HepG2 (cell line): ENCODE results near the gene CDK3. TPM values are rescaled to one million over a fixed set of nuclear protein-coding genes. Genes with fewer than 3 reads are reported as not detected.

Source experiments
- ATAC-seq: fragments of 200-7000 bp; cut with Tn5 transposase; 3 replicates; pipeline ENCODE4 v1.9.1; 2020; ENCODE audit warnings: mild to moderate bottlenecking, moderate library complexity
- BruUV-seq: library from RNA; stranded (reverse); fragments of 400-500 nt; replicated peaks from 2 replicates; lab custom pipeline; 2021; lab: Mats Ljungman, UMichigan
- CTCF ChIA-PET: fragments of 300-600 bp; formaldehyde crosslinking; extraction: SDS; loops from one replicate; lab custom pipeline; 2021; ENCODE audit warnings: low total read pairs, inconsistent platforms, low intra/inter-chr PET ratio; lab: Yijun Ruan, JAX
- POLR2A ChIA-PET: fragments of 350-600 bp; sonication (Branson Sonifier 250); formaldehyde crosslinking; loops from one replicate; lab custom pipeline; 2020; ENCODE audit warnings: antibody characterized with exemption, inconsistent platforms; lab: Yijun Ruan, JAX
- DNase-seq: peaks from one replicate; pipeline ENCODE4 v3.0.0-alpha.2; 2015; ENCODE audit warnings: low spot score
- FAIRE-seq: peaks from 3 replicates; lab custom pipeline; 2011; peaks lifted over from hg19 to GRCh38; lab: Jason Lieb, UNC
- H2AFZ ChIP-seq: one replicate; pipeline ENCODE4 v1.6.1; 2011; ENCODE audit warnings: low read length, inconsistent platforms
- H3K27ac ChIP-seq: fragments of 300-600 bp; 3 replicates; pipeline ENCODE4 v1.8.0; 2011; ENCODE audit warnings: mixed run types, mild to moderate bottlenecking, mixed read lengths, low read length, inconsistent platforms; ENCODE audit not compliant: insufficient read depth; ENCODE audit errors: extremely low read length
- H3K27me3 ChIP-seq, 2 experiments: fragments of 200-600 bp in 1 of 2; 2 replicates in 1 of 2; 3 replicates in 1 of 2; pipeline versions ENCODE4 v1.6.0 to v1.8.0; 2011; ENCODE audit warnings: low read length in 2 of 2, mild to moderate bottlenecking in 2 of 2, moderate library complexity in 2 of 2, inconsistent platforms in 1 of 2; ENCODE audit not compliant: insufficient read depth in 2 of 2, control insufficient read depth in 1 of 2
- H3K36me3 ChIP-seq, 2 experiments: fragments of 200-600 bp in 1 of 2; replicated peaks in 1 of 2; 2 replicates in 1 of 2; 3 replicates in 1 of 2; pipeline versions ENCODE4 v1.5.1 to v1.8.0; 2011; ENCODE audit warnings: low read length in 2 of 2, inconsistent platforms in 1 of 2; ENCODE audit not compliant: insufficient read depth in 2 of 2, control insufficient read depth in 1 of 2
- H3K4me1 ChIP-seq: 2 replicates; pipeline ENCODE4 v1.5.1; 2012; ENCODE audit warnings: low read length, inconsistent platforms; ENCODE audit not compliant: insufficient read depth
- H3K4me2 ChIP-seq: 2 replicates; pipeline ENCODE4 v1.6.0; 2011; ENCODE audit warnings: low read depth, low read length, inconsistent platforms
- H3K4me3 ChIP-seq, 3 experiments: fragments of 200-600 bp in 1 of 3; sonication (generic), shearing (Covaris generic) in 1 of 3; replicated peaks in 1 of 3; 2 replicates each; pipeline ENCODE4 v1.5.1; 2011 to 2016; ENCODE audit warnings: low read length in 3 of 3, inconsistent platforms in 2 of 3, low read depth in 2 of 3, mild to moderate bottlenecking in 2 of 3, control low read depth in 1 of 3, mixed read lengths in 1 of 3; ENCODE audit not compliant: insufficient read depth in 1 of 3
- H3K79me2 ChIP-seq: one replicate; pipeline ENCODE4 v1.6.1; 2011; ENCODE audit warnings: low read length, inconsistent platforms; ENCODE audit not compliant: insufficient read depth
- H3K9ac ChIP-seq: 2 replicates; pipeline ENCODE4 v1.6.0; 2011; ENCODE audit warnings: mild to moderate bottlenecking, low read depth, low read length, inconsistent platforms; ENCODE audit not compliant: insufficient read depth
- H3K9me3 ChIP-seq: 2 replicates; pipeline ENCODE4 v1.5.1; 2012; ENCODE audit warnings: mild to moderate bottlenecking, low read length
- H4K20me1 ChIP-seq: 2 replicates; pipeline ENCODE4 v1.6.0; 2011; ENCODE audit warnings: inconsistent platforms, mild to moderate bottlenecking, low read length, moderate library complexity; ENCODE audit not compliant: insufficient read depth
- ETV5 ChIP-seq: IDR thresholded peaks from 2 replicates; pipeline ENCODE4 v1.6.1; 2018; ENCODE audit warnings: missing biosample characterization, missing genetic modification reagents, inconsistent platforms, borderline replicate concordance
- FOSL1 ChIP-seq: sonication (generic); formaldehyde crosslinking; IDR thresholded peaks from 2 replicates; pipeline ENCODE4 v1.9.0; 2021; ENCODE audit warnings: missing genetic modification reagents, borderline replicate concordance
- FOXA1 ChIP-seq, 2 experiments: fragments of 450-650 bp in 1 of 2; sonication (generic) in 1 of 2; formaldehyde crosslinking in 1 of 2; IDR thresholded peaks; 2 replicates each; pipeline versions ENCODE4 v1.4.0 to v1.6.1; 2016 to 2020; ENCODE audit warnings: missing genetic modification reagents in 1 of 2
- FOXP1 ChIP-seq, 2 experiments: fragments of 450-650 bp in 1 of 2; IDR thresholded peaks; 2 replicates each; pipeline ENCODE4 v1.6.1; 2017 to 2018; ENCODE audit warnings: antibody characterized with exemption in 1 of 2
- NFE2L2 ChIP-seq: fragments of 150-350 bp; IDR thresholded peaks from 2 replicates; pipeline ENCODE4 v1.6.1; 2014; ENCODE audit warnings: low read length
- NR3C1 ChIP-seq: sonication (generic); formaldehyde crosslinking; IDR thresholded peaks from 2 replicates; pipeline ENCODE4 v1.4.0; 2020; ENCODE audit warnings: missing genetic modification reagents
- SMAD1 ChIP-seq: sonication (generic); formaldehyde crosslinking; IDR thresholded peaks from 2 replicates; pipeline ENCODE4 v1.4.0; 2020; ENCODE audit warnings: missing genetic modification reagents, low read depth, mild to moderate bottlenecking, borderline replicate concordance
- TBL1XR1 ChIP-seq: fragments of 150-350 bp; IDR thresholded peaks from 2 replicates; pipeline ENCODE4 v1.6.1; 2014; ENCODE audit warnings: borderline replicate concordance, low read length; ENCODE audit not compliant: partially characterized antibody
- TCF12 ChIP-seq, 2 experiments: fragments of 450-650 bp in 1 of 2; sonication (generic) in 1 of 2; formaldehyde crosslinking in 1 of 2; IDR thresholded peaks; 2 replicates each; pipeline versions ENCODE4 v1.6.1 to v1.8.0; 2017 to 2022; ENCODE audit warnings: antibody characterized with exemption in 1 of 2, mild to moderate bottlenecking in 1 of 2, missing genetic modification reagents in 1 of 2, moderate library complexity in 1 of 2
- XRCC5 ChIP-seq: fragments of 200-400 bp; formaldehyde crosslinking; optimal IDR thresholded peaks from 2 replicates; pipeline ENCODE3; 2017; ENCODE audit warnings: mild to moderate bottlenecking, low read length
- ZFP90 ChIP-seq: sonication (generic); formaldehyde crosslinking; IDR thresholded peaks from 2 replicates; pipeline ENCODE4 v1.8.0; 2022; ENCODE audit warnings: missing genetic modification reagents, mild to moderate bottlenecking, inconsistent platforms, borderline replicate concordance
- ZKSCAN5 ChIP-seq: sonication (generic); formaldehyde crosslinking; IDR thresholded peaks from 2 replicates; pipeline ENCODE4 v1.5.1; 2020; ENCODE audit warnings: mild to moderate bottlenecking, missing genetic modification reagents
- ZNF230 ChIP-seq: sonication (generic); formaldehyde crosslinking; IDR thresholded peaks from 2 replicates; pipeline ENCODE4 v1.4.0; 2020; ENCODE audit warnings: mild to moderate bottlenecking, missing genetic modification reagents
- ZNF501 ChIP-seq: sonication (generic); formaldehyde crosslinking; IDR thresholded peaks from 2 replicates; pipeline ENCODE4 v1.5.1; 2020; ENCODE audit warnings: mild to moderate bottlenecking, moderate library complexity, missing genetic modification reagents
- WGBS: methylation state at CpG from one replicate; pipeline ENCODE4 v1.1.6; 2017; ENCODE audit warnings: low lambda C conversion rate; 5-methylcytosine and 5-hydroxymethylcytosine counted together
- in situ Hi-C: cut with HindIII; loops from 2 replicates; pipeline ENCODE4 v1.10.0; 2017; ENCODE audit warnings: low pct_unique_long_range_greater_than_20kb; ENCODE audit not compliant: extremely low pct_ligation_motif_present
- intact Hi-C: fragments of 100-400 bp; cut with micrococcal nuclease; formaldehyde crosslinking; loops from one replicate; pipeline ENCODE4 v1.10.0; 2022; ENCODE audit not compliant: unreplicated experiment
- polyA plus RNA-seq, 8 experiments: library from polyadenylated mRNA; depleted of rRNA in 3 of 8; stranded (reverse) in 7 of 8; unstranded in 1 of 8; fragments of >200 nt; fragmentation: Illumina TruSeq in 4 of 8; extraction: Trizol in 4 of 8; gene quantifications; 2 replicates each; pipeline versions ENCODE4 v1.2.1 to v1.2.3, GENCODE V29; 2011 to 2016; ENCODE audit warnings: low read depth in 4 of 8, missing spikeins in 1 of 8, mixed read lengths in 1 of 8; ENCODE audit not compliant: insufficient read depth in 1 of 8
- total RNA-seq, 5 experiments: library from RNA; depleted of rRNA; stranded (reverse); fragments of >200 nt; fragmentation: Illumina TruSeq; extraction: Trizol; gene quantifications; 2 replicates each; pipeline ENCODE4 v1.2.3, GENCODE V29; 2016; ENCODE audit warnings: low read depth in 1 of 5
- TF ChIP-seq, protein P1 (sequence below): sonication (generic); formaldehyde crosslinking; IDR thresholded peaks from 2 replicates; pipeline ENCODE4 v1.4.0; 2020; ENCODE audit warnings: missing genetic modification reagents, low read depth, mild to moderate bottlenecking, borderline replicate concordance
- TF ChIP-seq, protein P2 (sequence below): sonication (generic); formaldehyde crosslinking; IDR thresholded peaks from 2 replicates; pipeline ENCODE4 v1.5.1; 2020; ENCODE audit warnings: missing genetic modification reagents, mild to moderate bottlenecking, borderline replicate concordance
- TF ChIP-seq, protein P3 (sequence below): sonication (generic); formaldehyde crosslinking; IDR thresholded peaks from 2 replicates; pipeline ENCODE4 v1.5.0; 2020; ENCODE audit warnings: missing genetic modification reagents, mild to moderate bottlenecking, borderline replicate concordance
- TF ChIP-seq, protein P4 (sequence below): sonication (generic); IDR thresholded peaks from 2 replicates; pipeline ENCODE4 v1.6.1; 2016; ENCODE audit warnings: low read depth, borderline replicate concordance

The CDK3 gene
- total and polyA plus RNA-seq, 2 of the 13 experiments (the other 11 are each of a cell fraction or from before 2014, with no cell fraction given) = 5.8 to 11.4 TPM

DNA sequence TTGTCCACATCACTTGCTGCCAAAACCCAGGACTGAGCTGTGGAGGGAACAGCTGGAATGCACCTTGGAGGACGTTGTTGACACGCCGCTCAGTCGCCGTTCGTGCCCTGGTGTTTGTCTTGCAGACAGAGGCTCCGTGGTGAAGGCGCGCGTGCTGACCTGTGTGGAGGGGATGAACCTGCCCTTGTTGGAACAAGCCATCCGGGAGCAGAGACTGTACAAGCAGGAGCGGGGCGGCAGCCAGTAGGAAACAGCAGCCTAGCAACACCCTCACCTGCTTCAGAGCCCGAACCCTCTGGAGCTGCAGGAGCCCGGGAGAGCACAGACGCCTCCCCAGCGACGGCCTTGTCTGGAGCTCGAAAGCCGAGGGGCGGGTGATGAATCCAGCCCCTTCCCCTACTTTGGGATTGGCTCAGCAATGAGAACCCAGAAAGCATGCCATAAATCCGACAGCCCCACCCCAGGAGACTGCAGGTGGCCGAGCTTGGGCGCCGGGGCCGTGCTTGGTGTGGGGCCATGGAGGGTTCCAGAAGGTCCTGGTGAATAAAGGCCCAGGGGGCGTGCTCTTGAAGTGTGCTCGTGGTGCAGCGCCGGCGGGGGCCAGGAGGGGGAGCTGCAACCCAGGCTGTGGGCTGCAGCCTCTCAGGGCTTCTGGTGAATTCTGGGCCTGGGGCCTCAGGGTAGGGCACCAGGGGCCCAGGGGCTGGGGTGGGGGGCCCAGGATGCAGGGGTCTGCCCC, 470 bp upstream of the CDK3 start:
- Histone ChIP-seq H3K79me2 (no peaks in the 10 kb centered on the region), H3K4me1 (peaks cover 100% of the 10 kb centered on the region), H3K36me3 (no peaks in the 10 kb centered on the region), H4K20me1 (no peaks in the 10 kb centered on the region), H3K4me3 (peak overlapping the region in 1 of 3 experiments; percentile 18; a peak in 1 of 6 replicates), H3K27me3 (no peaks in the 10 kb centered on the region), H3K27ac (peak overlapping the region; percentile 50), H3K9ac (peak overlapping the region; percentile 20; the same call in 1 of the 2 replicates), H3K4me2 (peak overlapping the region; percentile 43), H2AFZ (no peak overlapping the region), H3K9me3 (no peaks in the 10 kb centered on the region)
- ChIA-PET CTCF (interaction anchor here (1.5 kb wide), 1 partner anchor 18 kb away, joined by 4 read pairs; no protein-coding TSS in a partner anchor), POLR2A (interaction anchor here (0.8 to 14.3 kb wide), 13 partner anchors 10 to 220 kb away, joined by 3 to 481 read pairs (median 4); partner anchors contain the start of genes ACOX1, FBF1, MRPL38 and TEN1)
- FAIRE-seq (no peak), DNase-seq (peak; percentile 66), ATAC-seq (peak; percentile 24)
- no TSS peak for BruUV-seq
- intact Hi-C loops (no loop called here), in situ Hi-C loops (no loop called here)
- 28% methylated on average over 18 of the region's 31 CpGs for WGBS
- no peak for TF ChIP-seq NFE2L2
- peak; percentile 49; the same call in 1 of the 2 replicates for TF ChIP-seq ZKSCAN5 (CRISPR knock-in tag)
- no peak for TF ChIP-seq FOXP1 (IDR thresholded peaks at IDR 0.05)
- TF ChIP-seq FOXP1 (CRISPR knock-in tag; IDR thresholded peaks at IDR 0.05) = peak; percentile 47; the same call in 1 of the 2 replicates
- TF ChIP-seq ZNF230 (CRISPR knock-in tag) = no peak
- TF ChIP-seq ETV5 (CRISPR knock-in tag) = no peak; the same call in 1 of the 2 replicates
- no peak for TF ChIP-seq TCF12 (IDR thresholded peaks at IDR 0.05)
- no peak for TF ChIP-seq TCF12 (CRISPR knock-in tag; IDR thresholded peaks at IDR 0.05)
- TF ChIP-seq FOSL1 (CRISPR knock-in tag) = no peak
- TF ChIP-seq, protein P1, sequence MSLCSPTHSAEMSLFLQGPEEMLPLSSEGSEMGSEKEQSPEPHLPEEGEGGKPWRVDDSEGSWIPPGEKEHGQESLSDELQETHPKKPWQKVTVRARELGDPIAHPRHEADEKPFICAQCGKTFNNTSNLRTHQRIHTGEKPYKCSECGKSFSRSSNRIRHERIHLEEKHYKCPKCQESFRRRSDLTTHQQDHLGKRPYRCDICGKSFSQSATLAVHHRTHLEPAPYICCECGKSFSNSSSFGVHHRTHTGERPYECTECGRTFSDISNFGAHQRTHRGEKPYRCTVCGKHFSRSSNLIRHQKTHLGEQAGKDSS (CRISPR knock-in tag) = no peak
- TF ChIP-seq FOXA1 (IDR thresholded peaks at IDR 0.05) = no peak
- peak; percentile 87 for TF ChIP-seq FOXA1 (CRISPR knock-in tag; IDR thresholded peaks at IDR 0.05)
- no peak for TF ChIP-seq XRCC5
- TF ChIP-seq, protein P2, sequence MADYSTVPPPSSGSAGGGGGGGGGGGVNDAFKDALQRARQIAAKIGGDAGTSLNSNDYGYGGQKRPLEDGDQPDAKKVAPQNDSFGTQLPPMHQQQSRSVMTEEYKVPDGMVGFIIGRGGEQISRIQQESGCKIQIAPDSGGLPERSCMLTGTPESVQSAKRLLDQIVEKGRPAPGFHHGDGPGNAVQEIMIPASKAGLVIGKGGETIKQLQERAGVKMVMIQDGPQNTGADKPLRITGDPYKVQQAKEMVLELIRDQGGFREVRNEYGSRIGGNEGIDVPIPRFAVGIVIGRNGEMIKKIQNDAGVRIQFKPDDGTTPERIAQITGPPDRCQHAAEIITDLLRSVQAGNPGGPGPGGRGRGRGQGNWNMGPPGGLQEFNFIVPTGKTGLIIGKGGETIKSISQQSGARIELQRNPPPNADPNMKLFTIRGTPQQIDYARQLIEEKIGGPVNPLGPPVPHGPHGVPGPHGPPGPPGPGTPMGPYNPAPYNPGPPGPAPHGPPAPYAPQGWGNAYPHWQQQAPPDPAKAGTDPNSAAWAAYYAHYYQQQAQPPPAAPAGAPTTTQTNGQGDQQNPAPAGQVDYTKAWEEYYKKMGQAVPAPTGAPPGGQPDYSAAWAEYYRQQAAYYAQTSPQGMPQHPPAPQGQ (CRISPR knock-in tag) = 0 out of 2 replicates have a peak, but pooled peaks have one; percentile 37
- TF ChIP-seq, protein P3, sequence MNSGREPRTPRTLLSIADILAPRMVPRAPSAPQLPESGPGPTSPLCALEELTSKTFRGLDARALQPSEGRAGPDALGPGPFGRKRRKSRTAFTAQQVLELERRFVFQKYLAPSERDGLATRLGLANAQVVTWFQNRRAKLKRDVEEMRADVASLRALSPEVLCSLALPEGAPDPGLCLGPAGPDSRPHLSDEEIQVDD (CRISPR knock-in tag) = peak; percentile 84; the same call in 1 of the 2 replicates
- TF ChIP-seq, protein P4, sequence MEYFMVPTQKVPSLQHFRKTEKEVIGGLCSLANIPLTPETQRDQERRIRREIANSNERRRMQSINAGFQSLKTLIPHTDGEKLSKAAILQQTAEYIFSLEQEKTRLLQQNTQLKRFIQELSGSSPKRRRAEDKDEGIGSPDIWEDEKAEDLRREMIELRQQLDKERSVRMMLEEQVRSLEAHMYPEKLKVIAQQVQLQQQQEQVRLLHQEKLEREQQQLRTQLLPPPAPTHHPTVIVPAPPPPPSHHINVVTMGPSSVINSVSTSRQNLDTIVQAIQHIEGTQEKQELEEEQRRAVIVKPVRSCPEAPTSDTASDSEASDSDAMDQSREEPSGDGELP = peak; percentile 81; the same call in 1 of the 2 replicates
- TF ChIP-seq NR3C1 (CRISPR knock-in tag) = no peak
- peak; percentile 60; the same call in 1 of the 2 replicates for TF ChIP-seq ZNF501 (CRISPR knock-in tag)
- TF ChIP-seq TBL1XR1 = no peak
- TF ChIP-seq SMAD1 (CRISPR knock-in tag) = peak; percentile 72; the same call in 1 of the 2 replicates
- peak; percentile 51; the same call in 1 of the 2 replicates for TF ChIP-seq ZFP90 (CRISPR knock-in tag)
